ENCODE data around the gene SURF6. TPM values are rescaled to one million over a fixed set of nuclear protein-coding genes. Genes with fewer than 3 reads are reported as not detected.
"Not testable (repeated sequence)": the region's sequence is repeated elsewhere in the genome, so short reads cannot be mapped to it uniquely, and the experiment has no call there.

The SURF6 gene
- total RNA-seq, 4 donors from 2014 or later: 11.5 to 17.1 (median 15.8) TPM

- H3K4me1 ChIP-seq: no peaks in the 10 kb centered on the region
- 71% methylated on average over 1 of the region's 1 CpG for WGBS
- TF ChIP-seq CTCF (IDR thresholded peaks at IDR 0.05) (no peak), POLR2A (IDR thresholded peaks at IDR 0.05) (no peak), POLR2AphosphoS5 (IDR thresholded peaks at IDR 0.05) (no peak), EP300 (IDR thresholded peaks at IDR 0.05) (no peak)
- peaks cover 17% of the 10 kb centered on the region for H3K27me3 ChIP-seq
- no peak overlapping the region for H3K27ac ChIP-seq
- DNase-seq (ENCODE audit: low spot score in 2 of 2): no peak
- H3K4me3 ChIP-seq: no peak overlapping the region
- no peaks in the 10 kb centered on the region for H3K36me3 ChIP-seq
- no peaks in the 10 kb centered on the region for H3K9me3 ChIP-seq
Measured at GRCh38 chr9:133294257-133294656, 41.7 kb downstream of the SURF6 start.

GRCh38 chr9:133290751-133291302 is 45.2 kb downstream of the SURF6 start:
- TF ChIP-seq CTCF (IDR thresholded peaks at IDR 0.05) (no peak), POLR2A (IDR thresholded peaks at IDR 0.05) (no peak), POLR2AphosphoS5 (IDR thresholded peaks at IDR 0.05) (no peak), EP300 (IDR thresholded peaks at IDR 0.05) (no peak)
- H3K27me3 ChIP-seq: peaks cover 11% of the 10 kb centered on the region
- 97% methylated on average over 2 of the region's 2 CpGs for WGBS
- H3K9me3 ChIP-seq: no peaks in the 10 kb centered on the region
- no peak overlapping the region for H3K4me3 ChIP-seq
- H3K36me3 ChIP-seq: no peaks in the 10 kb centered on the region
- no peaks in the 10 kb centered on the region for H3K4me1 ChIP-seq
- no peak overlapping the region for H3K27ac ChIP-seq
- peak in 1 of 2 donors; percentile 34 for DNase-seq (ENCODE audit: low spot score in 2 of 2)

GRCh38 chr9:133286523-133286922 is 49.5 kb downstream of the SURF6 start:
- Histone ChIP-seq H3K4me1 (no peaks in the 10 kb centered on the region), H3K27me3 (no peaks in the 10 kb centered on the region), H3K27ac (no peak overlapping the region), H3K4me3 (no peak overlapping the region), H3K9me3 (no peaks in the 10 kb centered on the region), H3K36me3 (no peaks in the 10 kb centered on the region)
- DNase-seq (ENCODE audit: low spot score in 2 of 2): peak in 1 of 2 donors; percentile 9
- TF ChIP-seq EP300 (IDR thresholded peaks at IDR 0.05) (no peak), POLR2A (IDR thresholded peaks at IDR 0.05) (no peak), CTCF (IDR thresholded peaks at IDR 0.05) (no peak), POLR2AphosphoS5 (IDR thresholded peaks at IDR 0.05) (no peak)
- WGBS: 31% methylated on average over 2 of the region's 2 CpGs

GRCh38 chr9:133285252-133285775 is 50.7 kb downstream of the SURF6 start:
- 62% methylated on average over 6 of the region's 6 CpGs for WGBS
- Histone ChIP-seq H3K4me3 (no peak overlapping the region), H3K36me3 (no peaks in the 10 kb centered on the region), H3K27me3 (peaks cover 5% of the 10 kb centered on the region), H3K4me1 (no peaks in the 10 kb centered on the region), H3K27ac (no peak overlapping the region), H3K9me3 (no peaks in the 10 kb centered on the region)
- peak in 1 of 2 donors; percentile 12 for DNase-seq (ENCODE audit: low spot score in 2 of 2)
- TF ChIP-seq EP300 (IDR thresholded peaks at IDR 0.05) (no peak), POLR2AphosphoS5 (IDR thresholded peaks at IDR 0.05) (no peak)

GRCh38 chr9:133284362-133284761 is 51.6 kb downstream of the SURF6 start:
- Histone ChIP-seq H3K4me3 (no peak overlapping the region), H3K4me1 (no peaks in the 10 kb centered on the region), H3K9me3 (no peaks in the 10 kb centered on the region), H3K36me3 (no peaks in the 10 kb centered on the region), H3K27ac (no peak overlapping the region), H3K27me3 (peaks cover 9% of the 10 kb centered on the region)
- WGBS: 94% methylated on average over 8 of the region's 8 CpGs
- DNase-seq (ENCODE audit: low spot score in 2 of 2): peak in 1 of 2 donors; percentile 48
- TF ChIP-seq EP300 (IDR thresholded peaks at IDR 0.05) (no peak), POLR2A (IDR thresholded peaks at IDR 0.05) (no peak), POLR2AphosphoS5 (IDR thresholded peaks at IDR 0.05) (no peak), CTCF (IDR thresholded peaks at IDR 0.05) (no peak)

- not testable (repeated sequence) for H3K4me3 ChIP-seq, H3K27ac ChIP-seq, H3K4me1 ChIP-seq, H3K36me3 ChIP-seq, H3K9me3 ChIP-seq
- DNase-seq (ENCODE audit: low spot score in 2 of 2): peak in 1 of 2 donors; percentile 47
- WGBS: 75% methylated on average over 16 of the region's 16 CpGs
- H3K27me3 ChIP-seq: peaks cover 11% of the 10 kb centered on the region
Measured at GRCh38 chr9:133283255-133284032, 52.5 kb downstream of the SURF6 start.
